Measurements from ENCODE around the gene TMEM178B.

The TMEM178B gene

DNA sequence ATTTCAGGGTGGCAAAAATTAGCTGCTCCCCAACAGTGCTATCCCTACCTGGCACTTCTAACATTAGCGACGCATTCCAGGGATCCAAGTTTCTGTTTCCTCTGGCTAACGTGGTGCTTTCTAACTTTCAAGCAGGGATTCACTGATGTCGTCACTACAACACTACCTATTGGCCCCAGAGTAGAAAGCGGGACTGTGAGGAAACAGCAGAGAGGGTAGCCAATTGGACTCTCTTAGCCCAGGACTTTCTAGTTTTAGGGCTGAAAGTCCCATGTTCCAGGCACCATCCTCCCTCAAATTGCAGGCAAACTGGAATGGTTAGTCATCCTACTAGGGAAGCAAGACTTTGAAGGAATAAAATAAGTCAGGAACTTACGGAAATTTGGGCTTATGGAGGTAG, 388.1 kb downstream of the TMEM178B start:
- H3K4me3 ChIP-seq (ENCODE audit: low read depth, low read length), result no peak overlapping the region
- TF ChIP-seq, protein P1, sequence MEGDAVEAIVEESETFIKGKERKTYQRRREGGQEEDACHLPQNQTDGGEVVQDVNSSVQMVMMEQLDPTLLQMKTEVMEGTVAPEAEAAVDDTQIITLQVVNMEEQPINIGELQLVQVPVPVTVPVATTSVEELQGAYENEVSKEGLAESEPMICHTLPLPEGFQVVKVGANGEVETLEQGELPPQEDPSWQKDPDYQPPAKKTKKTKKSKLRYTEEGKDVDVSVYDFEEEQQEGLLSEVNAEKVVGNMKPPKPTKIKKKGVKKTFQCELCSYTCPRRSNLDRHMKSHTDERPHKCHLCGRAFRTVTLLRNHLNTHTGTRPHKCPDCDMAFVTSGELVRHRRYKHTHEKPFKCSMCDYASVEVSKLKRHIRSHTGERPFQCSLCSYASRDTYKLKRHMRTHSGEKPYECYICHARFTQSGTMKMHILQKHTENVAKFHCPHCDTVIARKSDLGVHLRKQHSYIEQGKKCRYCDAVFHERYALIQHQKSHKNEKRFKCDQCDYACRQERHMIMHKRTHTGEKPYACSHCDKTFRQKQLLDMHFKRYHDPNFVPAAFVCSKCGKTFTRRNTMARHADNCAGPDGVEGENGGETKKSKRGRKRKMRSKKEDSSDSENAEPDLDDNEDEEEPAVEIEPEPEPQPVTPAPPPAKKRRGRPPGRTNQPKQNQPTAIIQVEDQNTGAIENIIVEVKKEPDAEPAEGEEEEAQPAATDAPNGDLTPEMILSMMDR (IDR thresholded peaks at IDR 0.05; ENCODE audit: low read depth, low read length), result no peak

DNA sequence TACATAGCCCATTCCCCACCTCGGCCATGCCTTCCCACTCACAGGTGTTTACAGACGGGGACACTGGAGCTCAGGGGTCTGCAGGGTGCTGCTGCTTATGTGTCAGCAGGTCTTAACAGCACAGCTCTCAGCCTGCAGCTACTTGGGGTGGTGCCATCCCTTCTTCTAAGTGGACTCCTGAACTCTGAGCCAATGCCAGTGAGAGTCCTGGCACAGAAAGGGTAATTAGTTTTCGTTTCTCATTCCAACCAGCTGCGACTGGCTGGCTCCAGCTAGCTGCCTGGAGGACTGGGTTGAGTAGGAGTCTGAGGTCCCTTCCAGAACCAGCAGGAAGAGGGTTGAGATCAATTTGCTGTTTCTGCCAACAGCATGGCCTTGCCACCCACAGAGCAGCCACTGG, 389.1 kb downstream of the TMEM178B start:
- no peak overlapping the region for H3K4me3 ChIP-seq (ENCODE audit: low read depth, low read length)
- TF ChIP-seq, protein P1 (IDR thresholded peaks at IDR 0.05; ENCODE audit: low read depth, low read length), result no peak

DNA sequence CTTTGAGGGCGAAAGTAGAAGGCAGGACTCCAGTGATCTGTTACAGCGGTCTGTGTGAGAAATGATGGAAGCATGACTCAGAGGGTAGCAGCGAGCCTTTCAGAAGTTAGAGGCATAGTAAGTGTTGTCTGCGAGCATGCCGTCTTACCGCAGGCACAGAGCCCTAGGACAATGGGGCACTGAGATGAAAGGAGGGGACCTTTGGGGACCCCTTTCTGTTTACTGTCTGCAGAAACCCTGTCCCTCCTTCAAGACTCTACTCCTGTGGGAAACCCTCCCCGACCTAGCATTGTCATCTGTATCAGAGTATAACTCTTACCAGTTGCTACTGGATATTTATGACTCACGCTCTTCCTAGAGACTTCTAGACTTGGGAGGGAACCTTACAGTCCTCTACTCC, 390.1 kb downstream of the TMEM178B start:
- no peak overlapping the region for H3K4me3 ChIP-seq (ENCODE audit: low read depth, low read length)
- TF ChIP-seq, protein P1 (IDR thresholded peaks at IDR 0.05; ENCODE audit: low read depth, low read length), result no peak

DNA sequence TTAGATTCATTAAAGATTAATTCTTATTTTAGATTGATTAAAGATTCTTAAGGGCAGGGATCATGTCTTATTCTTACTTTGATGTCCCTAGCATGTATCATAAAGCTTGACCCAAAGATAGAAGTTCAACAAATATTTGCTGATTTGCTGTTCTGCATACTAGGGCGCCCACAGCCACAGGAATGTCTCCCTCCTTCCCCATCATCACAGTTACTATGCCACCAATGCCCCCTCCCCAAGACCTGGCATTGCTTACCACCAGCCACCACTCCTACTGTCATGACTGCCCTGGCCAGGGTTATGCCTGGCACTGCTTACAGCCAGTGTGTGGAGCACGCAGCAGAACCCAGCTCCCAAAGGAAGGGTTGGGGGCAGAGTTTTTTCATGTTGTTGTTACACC, 390.7 kb downstream of the TMEM178B start:
- TF ChIP-seq, protein P1 (IDR thresholded peaks at IDR 0.05; ENCODE audit: low read depth, low read length), result no peak
- no peak overlapping the region for H3K4me3 ChIP-seq (ENCODE audit: low read depth, low read length)

DNA sequence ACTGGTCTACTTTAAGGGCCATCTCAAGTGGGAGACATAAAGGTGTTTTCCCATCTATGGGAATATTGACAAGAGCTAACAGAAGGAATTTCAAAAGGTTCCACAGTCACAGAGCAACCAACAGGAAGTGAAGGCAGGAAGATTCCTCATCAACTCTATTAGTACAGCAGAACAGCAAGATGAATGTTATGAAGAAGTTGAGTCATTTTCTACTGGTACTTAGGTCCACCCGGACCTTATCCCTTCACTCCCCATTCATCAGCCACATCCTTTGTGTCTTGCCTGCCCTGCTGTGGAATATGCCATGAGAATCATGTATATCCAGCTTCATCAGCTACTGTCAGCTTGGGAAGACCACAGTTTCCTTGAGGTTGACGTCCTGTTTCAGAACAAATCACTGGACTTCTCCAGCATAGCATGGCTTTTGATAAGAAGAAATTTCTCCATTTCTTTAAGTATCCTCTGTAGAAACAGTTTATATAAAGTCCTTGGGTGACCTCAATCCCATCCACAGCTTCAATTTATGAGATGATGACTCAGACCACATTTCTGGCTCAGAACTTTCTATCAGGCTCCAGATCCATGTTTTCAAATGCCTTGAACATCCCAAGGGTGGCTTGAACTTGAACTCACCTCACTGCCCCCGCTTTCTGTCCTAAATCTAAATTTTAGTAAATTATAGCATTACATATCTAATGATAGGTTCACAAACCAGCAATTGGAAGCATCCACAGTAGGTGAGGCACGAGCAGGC, 392.5 kb downstream of the TMEM178B start:
- no peak overlapping the region for H3K4me3 ChIP-seq (ENCODE audit: low read depth, low read length)
- TF ChIP-seq, protein P1 (IDR thresholded peaks at IDR 0.05; ENCODE audit: low read depth, low read length), result no peak

DNA sequence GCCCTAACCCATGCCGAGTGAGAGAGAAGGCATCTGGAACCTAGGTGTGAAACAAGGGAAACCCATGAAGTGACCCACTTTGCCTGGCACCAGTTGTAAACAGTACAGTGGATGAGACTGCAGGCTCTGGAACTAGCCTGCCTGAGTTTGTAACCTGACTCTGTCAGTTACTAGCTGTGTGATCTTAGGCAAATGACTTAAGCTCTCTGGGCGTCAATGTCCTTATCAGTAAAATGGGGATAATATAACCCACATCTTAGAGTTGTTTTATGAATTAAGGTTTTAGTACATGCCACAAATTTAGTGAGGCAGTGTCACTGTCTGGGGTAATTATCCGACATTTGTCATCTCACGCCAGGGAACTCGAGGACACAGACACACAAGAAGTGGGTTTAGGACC, 394.5 kb downstream of the TMEM178B start:
- H3K4me3 ChIP-seq (ENCODE audit: low read depth, low read length), result no peak overlapping the region
- TF ChIP-seq, protein P1 (IDR thresholded peaks at IDR 0.05; ENCODE audit: low read depth, low read length), result no peak

DNA sequence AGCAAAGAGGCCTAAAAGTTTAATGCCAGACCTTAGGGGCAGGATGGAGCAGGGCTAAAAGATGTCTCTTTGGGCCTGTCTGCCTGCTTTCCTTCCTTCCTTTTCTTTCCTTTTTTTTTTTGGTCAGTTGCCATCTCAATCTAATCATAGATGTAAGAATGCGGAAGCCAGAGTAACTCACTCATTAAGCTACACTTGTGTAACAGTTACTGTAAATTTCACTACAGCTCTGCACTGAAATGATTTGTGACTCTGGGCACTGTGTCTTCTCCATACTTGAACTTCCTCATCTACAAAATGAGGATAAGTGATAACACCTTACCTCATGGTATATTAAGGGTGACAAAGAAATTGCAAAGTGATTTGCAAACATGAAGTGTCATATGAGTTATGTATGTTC, 401.8 kb downstream of the TMEM178B start:
- H3K4me3 ChIP-seq (ENCODE audit: low read depth, low read length), result no peak overlapping the region
- TF ChIP-seq, protein P1 (IDR thresholded peaks at IDR 0.05; ENCODE audit: low read depth, low read length), result no peak
